ENCODE measurements around the gene NAV1.
"Not testable (repeated sequence)": the region's sequence is repeated elsewhere in the genome, so short reads cannot be mapped to it uniquely, and the experiment has no call there.

NAV1 gene

DNA sequence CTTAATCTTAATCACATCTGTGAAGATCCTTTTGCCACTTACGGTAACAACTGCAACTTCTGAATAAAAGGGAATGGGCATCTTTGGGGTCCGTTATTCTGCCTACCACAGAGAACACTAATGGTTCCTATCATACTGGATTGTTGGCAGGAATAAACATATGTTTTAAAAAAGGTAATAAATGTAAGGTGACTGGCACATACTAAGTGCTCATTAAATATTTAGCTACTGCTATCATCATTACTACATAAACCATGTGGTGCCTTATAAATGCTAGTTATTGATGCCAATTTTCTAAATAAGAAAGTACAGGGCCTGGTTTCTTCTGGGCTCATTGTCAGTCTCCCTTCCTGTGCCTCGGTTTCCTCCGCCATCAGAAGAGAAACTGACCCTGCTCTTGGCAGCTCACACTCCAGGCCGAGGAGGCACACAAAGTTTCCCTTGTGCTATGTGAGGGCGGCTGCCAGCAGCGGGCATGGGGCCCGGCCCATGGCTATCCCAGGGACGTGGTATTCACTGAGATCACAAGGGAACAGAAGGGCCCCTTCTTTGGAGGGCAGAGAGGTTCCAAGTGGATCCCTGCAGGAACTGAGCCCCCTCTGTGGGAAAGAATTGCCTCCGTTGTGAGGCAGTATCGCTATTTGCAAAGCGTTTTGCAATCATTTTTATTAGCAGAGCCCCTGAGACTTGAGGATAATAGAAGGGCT, 26.2 kb downstream of the NAV1 start:
- DNase-seq (ENCODE audit: low spot score), result no peak

DNA sequence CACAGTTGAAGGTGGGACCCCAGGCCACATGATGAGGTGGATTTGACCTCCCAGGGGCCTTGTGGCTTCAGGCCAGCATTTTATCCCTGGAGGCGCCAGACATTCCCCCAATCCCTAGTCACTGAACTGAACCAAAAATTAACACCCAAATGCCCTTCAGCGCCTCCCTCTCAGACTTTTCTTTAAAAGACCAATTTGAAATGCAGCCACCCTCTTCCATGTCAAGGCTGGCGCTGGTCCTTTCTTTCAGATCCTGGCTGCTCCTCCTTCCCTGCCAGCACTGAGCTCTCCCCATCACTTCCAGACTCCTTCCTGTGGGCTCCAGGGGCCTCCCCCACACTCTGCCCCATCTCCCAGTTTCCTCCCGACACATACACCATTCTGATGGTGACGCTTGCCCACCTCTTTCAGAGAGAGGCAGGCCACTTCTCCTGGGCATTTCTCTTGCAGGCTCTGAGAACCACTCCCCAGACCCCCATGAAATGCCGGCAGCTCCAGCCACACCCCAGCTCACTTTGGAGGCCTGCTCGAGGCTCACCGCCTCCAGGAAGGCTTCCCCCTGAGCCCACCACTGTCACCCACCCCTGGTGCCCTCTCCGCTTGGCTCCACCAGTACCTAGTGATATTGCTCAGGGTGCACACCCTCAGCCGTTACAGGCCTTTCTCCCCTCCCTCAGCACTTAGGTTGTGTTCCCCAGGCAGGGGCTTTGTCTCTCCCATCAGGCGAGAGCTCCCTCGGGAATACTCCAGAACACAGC, 27.0 kb downstream of the NAV1 start:
- DNase-seq (ENCODE audit: low spot score), result no peak

DNA sequence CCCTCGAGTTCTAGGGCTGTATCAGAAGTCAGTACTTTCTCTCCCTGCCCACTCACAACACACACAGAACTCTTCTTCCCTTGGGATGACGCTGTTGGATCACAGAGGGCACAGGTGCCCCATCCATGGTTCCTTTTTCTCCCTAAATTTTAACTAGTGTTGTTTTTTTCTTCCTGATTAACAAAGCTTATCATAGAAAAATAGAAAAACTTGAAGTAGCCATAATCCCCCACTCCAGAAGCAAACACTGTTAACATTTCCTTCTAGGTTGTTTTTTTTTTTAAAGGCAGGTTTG, 27.5 kb downstream of the NAV1 start:
- no peak for DNase-seq (ENCODE audit: low spot score)

GRCh38 chr1:201566933-201567801, 28.2 kb downstream of the NAV1 start:
- DNase-seq (ENCODE audit: low spot score), result no peak

GRCh38 chr1:201568265-201568664, 29.3 kb downstream of the NAV1 start:
- no peak for DNase-seq (ENCODE audit: low spot score)

DNA sequence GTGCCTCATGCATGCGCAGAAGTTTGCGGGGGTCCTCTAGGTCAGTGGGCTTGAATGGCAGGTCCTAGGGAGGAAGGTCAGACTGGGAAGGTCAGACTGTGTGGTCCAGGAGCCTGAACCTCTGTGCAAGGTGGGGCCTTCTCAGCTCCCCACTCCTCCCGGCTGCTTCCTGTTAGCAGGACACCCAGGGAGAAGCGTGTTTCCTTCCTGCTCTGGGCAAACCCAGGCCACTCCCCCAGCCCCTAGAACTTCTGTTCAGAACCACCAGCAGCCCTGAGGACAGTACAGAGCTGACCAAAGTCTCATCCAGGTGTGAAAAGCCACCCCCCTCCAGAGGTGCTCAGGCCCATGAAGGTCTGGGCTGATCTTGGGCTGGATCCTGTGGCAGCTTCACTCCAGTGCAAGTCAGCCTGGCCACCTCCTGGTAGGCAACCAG, 29.9 kb downstream of the NAV1 start:
- DNase-seq (ENCODE audit: low spot score), result no peak

DNA sequence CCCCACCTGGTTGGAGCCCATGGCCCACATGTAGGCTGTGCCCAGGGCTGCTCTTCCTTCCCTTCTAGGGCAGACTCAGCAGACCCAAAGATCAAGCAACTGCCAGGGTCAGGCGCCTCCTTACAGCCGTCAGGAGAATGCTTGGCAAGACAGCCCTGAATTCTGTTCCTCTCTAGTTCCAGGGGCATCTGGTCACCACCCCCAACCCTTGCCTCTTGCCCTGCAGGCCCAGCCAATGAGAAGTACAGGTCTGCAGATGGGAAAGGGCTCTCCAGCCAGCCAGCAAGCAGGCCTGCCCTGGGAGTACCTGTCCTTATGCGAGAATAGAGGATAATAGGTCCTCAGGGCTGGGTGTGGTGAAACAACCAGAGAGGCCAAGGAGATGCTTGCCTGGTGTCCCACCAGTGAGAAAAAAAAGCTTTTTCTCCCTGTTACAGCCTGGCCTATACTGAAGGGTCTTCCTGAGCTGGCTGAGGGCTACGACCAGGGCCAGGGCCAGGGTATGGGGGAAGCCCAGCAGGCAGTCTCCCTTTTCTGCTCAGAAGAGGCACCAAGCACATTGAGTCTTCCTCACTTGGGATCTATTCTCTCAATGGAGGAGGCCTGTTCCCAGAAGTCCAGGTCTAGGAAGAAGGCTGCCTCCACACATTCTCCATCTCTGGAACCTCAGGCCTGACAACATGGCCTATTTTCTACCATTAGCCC, 31.4 kb downstream of the NAV1 start:
- no peak for DNase-seq (ENCODE audit: low spot score)

DNA sequence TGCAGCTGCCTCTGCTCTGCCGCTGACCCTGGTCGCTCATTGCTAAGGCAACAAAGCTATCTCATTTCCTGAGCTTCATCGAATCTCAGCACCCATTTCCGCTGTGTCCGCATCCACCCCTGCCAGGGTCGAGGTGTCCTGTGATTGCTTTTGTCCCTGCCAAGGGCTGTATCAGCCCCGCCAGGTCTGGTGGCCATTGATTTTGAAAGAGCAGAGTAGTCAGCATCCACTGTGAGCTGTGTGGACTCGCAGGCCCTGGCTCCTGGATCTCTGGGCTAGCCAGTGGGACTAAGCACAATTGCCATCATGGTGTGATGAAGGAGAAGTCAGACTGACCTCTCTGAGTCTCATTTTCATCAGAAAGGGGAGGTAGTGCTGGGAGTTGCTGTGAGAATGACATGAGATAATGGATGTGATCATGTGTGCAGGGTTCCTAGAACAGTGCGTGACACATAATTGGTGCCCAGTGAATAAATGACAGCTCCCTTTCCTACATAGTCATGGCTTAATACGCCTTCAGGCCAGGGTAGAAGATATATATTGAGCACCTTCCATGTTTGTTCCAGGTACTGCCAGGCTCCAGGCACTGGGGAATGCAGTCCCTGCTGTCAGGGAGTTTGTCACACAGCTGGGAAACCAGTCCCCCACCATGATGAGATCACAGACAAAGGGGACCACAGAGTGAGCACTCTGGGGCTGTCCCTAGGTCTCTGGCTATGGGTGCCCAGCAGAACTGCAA, 32.1 kb downstream of the NAV1 start:
- no peak for DNase-seq (ENCODE audit: low spot score)

DNA sequence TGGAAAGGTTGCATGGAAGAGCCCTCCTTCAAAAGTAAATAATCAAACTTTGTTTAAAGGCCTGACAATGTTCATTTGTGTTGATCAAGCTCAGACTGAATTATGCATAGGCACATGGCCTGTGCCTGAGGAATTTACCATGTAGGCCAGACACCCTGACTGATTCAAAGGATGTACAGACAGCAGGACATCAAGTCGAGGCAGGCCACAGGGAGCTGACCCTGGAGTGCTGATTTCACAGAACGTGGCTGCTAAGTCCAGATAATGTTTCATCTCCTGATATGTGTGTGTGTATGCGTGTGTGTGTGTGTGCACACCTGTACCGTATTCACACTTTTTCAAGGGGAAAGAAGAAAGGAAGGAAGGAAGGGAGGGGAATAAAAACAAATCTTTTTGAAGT, 34.1 kb downstream of the NAV1 start:
- no peak for DNase-seq (ENCODE audit: low spot score)

GRCh38 chr1:201573923-201574322, 35.0 kb downstream of the NAV1 start:
- DNase-seq (ENCODE audit: low spot score), result no peak

DNA sequence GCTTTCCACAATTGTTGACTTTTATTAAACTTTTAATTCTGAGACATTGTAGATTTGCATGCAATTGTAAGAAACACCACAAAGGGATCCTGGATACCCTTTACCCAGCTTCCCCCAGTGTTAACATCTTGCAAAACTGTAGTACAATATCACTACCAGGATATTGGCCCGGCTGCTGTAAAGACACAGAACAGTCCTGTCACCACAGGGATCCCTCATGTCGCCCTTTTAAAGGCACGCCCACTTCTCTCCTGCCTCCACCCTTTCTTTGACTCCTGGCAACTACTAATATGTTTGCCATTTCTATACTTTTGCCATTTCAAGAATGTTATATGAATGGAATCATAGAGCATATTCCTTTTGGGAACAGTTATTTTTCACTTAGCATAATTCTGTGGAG, 37.0 kb downstream of the NAV1 start:
- DNase-seq (ENCODE audit: low spot score), result no peak

DNA sequence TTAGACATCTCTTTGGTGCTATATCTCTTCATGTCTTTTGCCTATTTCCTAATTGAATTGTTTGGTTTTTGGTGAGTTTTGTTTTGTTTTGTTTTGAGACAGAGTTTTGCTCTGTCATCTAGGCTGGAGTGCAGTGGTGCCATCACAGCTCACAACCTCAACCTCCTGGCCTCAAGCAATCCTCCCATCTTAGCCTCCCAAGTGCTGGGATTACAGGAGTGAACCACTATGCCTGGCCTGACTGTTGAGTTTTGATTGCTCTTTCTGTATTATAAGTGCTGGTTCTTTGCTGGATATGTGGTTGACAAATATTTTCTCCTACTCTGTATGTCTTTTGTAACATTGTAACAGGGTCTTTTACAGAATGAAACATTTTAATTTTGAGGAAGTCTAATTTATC, 38.0 kb downstream of the NAV1 start:
- no peak for DNase-seq (ENCODE audit: low spot score)

DNA sequence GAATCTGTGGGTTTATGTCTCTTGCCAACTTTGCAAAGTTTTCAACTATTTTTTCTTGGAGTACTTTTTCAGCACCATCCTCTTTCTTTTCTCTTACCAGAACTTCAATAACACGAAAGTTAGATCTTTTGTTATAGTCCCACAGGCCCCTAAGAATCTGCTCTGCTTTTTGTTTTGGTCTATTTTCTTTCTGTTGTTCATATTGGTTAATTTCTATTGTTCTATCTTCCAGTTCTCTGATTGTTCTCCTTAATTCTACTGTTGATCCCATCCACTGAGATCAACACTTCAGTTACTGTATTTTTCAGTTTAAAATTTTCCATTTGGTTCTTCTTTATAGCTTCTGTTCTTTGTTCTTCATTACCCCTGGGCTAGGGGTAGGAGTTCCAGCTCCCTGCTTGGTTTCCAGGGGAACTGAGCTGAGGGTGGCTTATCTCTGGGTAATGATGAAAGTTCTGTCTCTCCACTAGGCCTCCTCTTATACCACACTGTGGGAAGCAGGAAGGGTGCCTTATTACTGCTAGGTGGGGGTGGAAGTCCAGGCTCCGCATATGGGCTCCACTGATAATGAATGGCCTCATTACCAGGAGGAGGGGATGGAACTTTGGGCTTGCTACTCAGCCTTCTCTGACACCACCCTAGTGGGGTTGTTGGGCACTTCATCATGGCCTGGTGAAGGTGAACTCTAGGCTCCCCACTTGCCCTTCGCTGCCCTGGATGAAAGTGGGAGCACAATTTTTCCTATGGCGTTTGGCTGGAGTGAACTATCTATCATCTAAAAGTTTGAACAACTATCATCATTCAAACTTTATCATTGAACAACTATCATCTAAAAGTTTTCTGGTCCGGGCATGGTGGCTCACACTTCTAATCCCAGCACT, 39.3 kb downstream of the NAV1 start:
- DNase-seq (ENCODE audit: low spot score), result no peak

GRCh38 chr1:201581371-201581770, 42.4 kb downstream of the NAV1 start:
- DNase-seq (ENCODE audit: low spot score), result not testable (repeated sequence)

- no peak for DNase-seq (ENCODE audit: low spot score)
These were observed 43.9 kb downstream of the NAV1 start for GRCh38 chr1:201582705-201583442.

DNA sequence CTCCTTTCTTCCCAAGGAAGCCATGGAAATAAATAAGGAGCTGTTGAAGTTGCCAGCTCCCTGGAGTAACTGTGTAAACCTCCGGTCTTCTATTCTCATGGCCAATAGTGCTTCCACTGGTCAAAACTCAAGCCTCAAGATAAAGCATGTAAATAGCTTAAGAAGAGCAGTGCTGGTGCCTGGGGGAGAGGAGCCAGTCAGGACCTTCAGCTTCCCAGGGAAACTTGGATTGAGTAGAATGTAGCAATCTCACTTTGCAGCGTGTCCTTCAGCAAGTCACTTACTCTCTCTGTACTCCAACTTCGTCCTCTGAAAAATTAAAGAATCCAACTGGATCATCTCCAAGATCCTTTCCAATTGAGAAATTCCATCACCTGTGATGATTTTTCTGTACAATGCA, 44.7 kb downstream of the NAV1 start:
- no peak for DNase-seq (ENCODE audit: low spot score)

DNA sequence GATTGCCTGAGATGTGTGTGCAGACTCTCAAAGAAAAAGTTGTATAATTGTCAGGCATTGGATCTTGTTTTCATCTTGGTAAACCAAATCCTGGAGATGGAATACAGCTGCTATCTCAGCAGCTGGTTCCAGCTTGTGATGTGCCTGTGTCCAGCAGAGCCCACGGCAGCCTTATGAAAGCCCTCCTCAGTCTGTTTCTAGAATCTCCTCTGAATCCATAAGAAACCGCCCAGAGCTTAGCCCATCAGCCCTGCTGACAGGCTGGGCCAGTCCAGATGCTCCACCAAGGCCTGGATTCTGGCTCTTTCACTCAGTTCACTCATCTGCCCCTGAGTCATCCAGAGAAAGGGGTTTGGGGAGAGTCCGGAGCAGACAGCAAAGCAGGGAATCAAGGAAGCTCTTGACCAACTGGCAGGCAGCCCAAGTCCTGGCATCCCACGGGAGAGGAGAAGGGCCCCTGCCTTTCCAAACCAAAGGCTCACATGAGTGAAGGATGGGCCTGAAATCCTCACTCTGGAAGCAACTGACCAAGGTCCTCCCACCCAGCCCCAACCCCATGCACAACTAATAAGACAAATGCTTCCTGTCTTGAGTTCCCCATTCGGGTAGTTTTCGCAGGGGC, 45.7 kb downstream of the NAV1 start:
- no peak for DNase-seq (ENCODE audit: low spot score)

DNA sequence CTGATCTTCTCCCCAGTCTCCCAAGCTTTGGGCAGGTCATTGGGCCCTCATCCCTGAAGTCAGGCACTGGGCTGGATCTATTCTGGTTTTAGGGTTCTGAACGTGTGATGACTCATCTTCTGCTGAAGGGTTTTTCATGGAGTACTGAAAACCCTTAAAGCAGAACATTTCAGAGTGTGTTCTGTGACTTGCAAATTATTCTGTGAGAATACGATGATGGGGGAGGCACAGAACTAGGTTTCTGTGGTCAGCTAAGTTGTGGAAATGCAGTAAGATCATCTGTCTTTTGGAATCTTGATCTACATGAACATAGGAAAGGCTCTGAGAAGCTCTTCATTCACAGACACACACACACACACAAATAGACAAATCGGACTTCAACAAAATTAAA, 46.2 kb downstream of the NAV1 start:
- DNase-seq (ENCODE audit: low spot score), result no peak

- DNase-seq (ENCODE audit: low spot score), result no peak
These were observed 47.0 kb downstream of the NAV1 start for GRCh38 chr1:201585901-201586300.
